Measurements from ENCODE around the gene PTPRM. TPM values are rescaled to one million over a fixed set of nuclear protein-coding genes. Genes with fewer than 3 reads are reported as not detected.

Gene PTPRM
- total RNA-seq, 4 donors from 2014 or later: 62.7 to 94.0 (median 76.0) TPM

GRCh38 chr18:7856116-7856515 is 289.0 kb downstream of the PTPRM start:
- no peak for DNase-seq (ENCODE audit: extremely low spot score)
- H3K4me1 ChIP-seq: peaks cover 25 to 39% (median 37%) of the 10 kb centered on the region in 4 donors
- H3K9me3 ChIP-seq: no peaks in the 10 kb centered on the region
- H3K27me3 ChIP-seq: no peaks in the 10 kb centered on the region
- H3K27ac ChIP-seq (replicated peaks in 1 of 4): peak overlapping the region in 1 of 4 donors; percentile 35
- TF ChIP-seq POLR2A (IDR thresholded peaks at IDR 0.05; ENCODE audit: low read depth): no peak
- no peak for TF ChIP-seq EP300 (IDR thresholded peaks at IDR 0.05)
- TF ChIP-seq CTCF (IDR thresholded peaks at IDR 0.05): no peak
- no peak for TF ChIP-seq POLR2AphosphoS5 (IDR thresholded peaks at IDR 0.05)
- no peak overlapping the region for H3K4me3 ChIP-seq
- 72% methylated on average over 3 of the region's 3 CpGs for WGBS
- no peaks in the 10 kb centered on the region for H3K36me3 ChIP-seq
- intact Hi-C loops (cut with DNase I): no loop called here

- DNase-seq (ENCODE audit: extremely low spot score): no peak
- Histone ChIP-seq H3K36me3 (no peaks in the 10 kb centered on the region), H3K4me3 (no peak overlapping the region), H3K27ac (replicated peaks in 1 of 4) (no peak overlapping the region), H3K27me3 (no peaks in the 10 kb centered on the region), H3K4me1 (peaks cover 29 to 45% (median 38%) of the 10 kb centered on the region in 4 donors), H3K9me3 (no peaks in the 10 kb centered on the region)
- TF ChIP-seq POLR2AphosphoS5 (IDR thresholded peaks at IDR 0.05) (no peak), CTCF (IDR thresholded peaks at IDR 0.05) (no peak), POLR2A (IDR thresholded peaks at IDR 0.05; ENCODE audit: low read depth) (no peak), EP300 (IDR thresholded peaks at IDR 0.05) (no peak)
- 90% methylated on average over 2 of the region's 2 CpGs for WGBS
- intact Hi-C loops (cut with DNase I): no loop called here
These were observed 289.6 kb downstream of the PTPRM start for GRCh38 chr18:7856733-7857132.

DNA sequence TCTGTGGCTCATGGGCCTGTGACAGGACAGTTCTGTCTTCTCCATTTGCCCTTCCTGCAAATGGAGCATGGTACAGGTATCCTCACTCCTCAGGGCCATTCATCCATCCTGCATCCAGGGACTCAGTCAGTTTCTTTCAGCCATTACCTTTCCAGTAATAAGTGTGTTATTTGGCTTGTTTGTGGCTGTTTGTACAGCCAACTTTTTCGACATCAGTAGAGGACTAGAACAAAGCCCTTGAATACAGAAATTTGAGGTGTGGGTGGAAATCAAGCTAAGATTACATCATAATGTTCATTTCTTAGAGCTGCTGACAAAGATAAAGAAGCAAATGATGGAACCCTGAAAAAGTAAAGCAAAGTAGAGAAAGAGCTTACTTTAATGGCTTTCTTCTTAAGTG is 290.4 kb downstream of the PTPRM start:
- 53% methylated on average over 1 of the region's 1 CpG for WGBS
- no peak overlapping the region for H3K4me3 ChIP-seq
- H3K36me3 ChIP-seq: no peaks in the 10 kb centered on the region
- H3K27ac ChIP-seq (replicated peaks in 1 of 4): no peak overlapping the region
- H3K27me3 ChIP-seq: no peaks in the 10 kb centered on the region
- DNase-seq (ENCODE audit: extremely low spot score): no peak
- TF ChIP-seq POLR2A (IDR thresholded peaks at IDR 0.05; ENCODE audit: low read depth) (no peak), POLR2AphosphoS5 (IDR thresholded peaks at IDR 0.05) (no peak)
- H3K4me1 ChIP-seq: peaks cover 29 to 45% (median 38%) of the 10 kb centered on the region in 4 donors
- intact Hi-C loops (cut with DNase I): no loop called here
- H3K9me3 ChIP-seq: no peaks in the 10 kb centered on the region

- WGBS: 79% methylated on average over 3 of the region's 3 CpGs
- no peaks in the 10 kb centered on the region for H3K9me3 ChIP-seq
- H3K4me3 ChIP-seq: no peak overlapping the region
- intact Hi-C loops (cut with DNase I): no loop called here
- no peaks in the 10 kb centered on the region for H3K27me3 ChIP-seq
- H3K36me3 ChIP-seq: no peaks in the 10 kb centered on the region
- no peak overlapping the region for H3K27ac ChIP-seq (replicated peaks in 1 of 4)
- no peak for DNase-seq (ENCODE audit: extremely low spot score)
- TF ChIP-seq CTCF (IDR thresholded peaks at IDR 0.05): no peak
- TF ChIP-seq POLR2A (IDR thresholded peaks at IDR 0.05; ENCODE audit: low read depth): no peak
- TF ChIP-seq EP300 (IDR thresholded peaks at IDR 0.05): no peak
- TF ChIP-seq POLR2AphosphoS5 (IDR thresholded peaks at IDR 0.05): no peak
- peaks cover 29 to 45% (median 36%) of the 10 kb centered on the region in 4 donors for H3K4me1 ChIP-seq
These were observed 292.0 kb downstream of the PTPRM start for GRCh38 chr18:7859122-7859521.

DNA sequence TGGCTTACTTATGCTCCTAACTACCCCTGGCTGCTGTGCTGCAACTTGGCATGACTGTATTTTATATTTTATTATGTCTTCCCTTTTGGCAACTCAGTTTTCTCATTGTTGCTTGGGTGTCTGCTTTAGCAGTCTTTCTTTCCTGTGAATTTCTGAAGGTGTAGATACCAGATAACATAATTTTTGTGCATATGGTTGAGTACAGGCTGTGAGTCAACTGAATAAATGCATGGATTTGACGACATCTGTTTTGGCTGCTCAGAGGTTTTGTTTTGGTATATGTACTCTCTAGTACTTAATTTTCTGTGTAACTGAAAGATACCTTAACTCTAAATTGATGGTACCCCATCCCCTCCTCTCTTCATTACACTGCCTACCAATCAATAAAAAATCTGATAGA is 303.1 kb downstream of the PTPRM start:
- DNase-seq (ENCODE audit: extremely low spot score): no peak
- Histone ChIP-seq H3K4me3 (no peak overlapping the region), H3K9me3 (peaks cover 0 to 8% (median 0%) of the 10 kb centered on the region in 4 donors), H3K4me1 (peaks cover 0 to 24% (median 7%) of the 10 kb centered on the region in 4 donors), H3K27me3 (no peaks in the 10 kb centered on the region), H3K27ac (replicated peaks in 1 of 4) (no peak overlapping the region), H3K36me3 (no peaks in the 10 kb centered on the region)
- TF ChIP-seq EP300 (IDR thresholded peaks at IDR 0.05) (no peak), CTCF (IDR thresholded peaks at IDR 0.05) (no peak), POLR2A (IDR thresholded peaks at IDR 0.05; ENCODE audit: low read depth) (no peak), POLR2AphosphoS5 (IDR thresholded peaks at IDR 0.05) (no peak)
- intact Hi-C loops (cut with DNase I): no loop called here
- WGBS: 96% methylated on average over 1 of the region's 1 CpG

All from esophagus muscularis mucosa (tissue), 4 donors.